HUES64 (cell line): Measurements from ENCODE around the gene UPP1. TPM values are rescaled to one million over a fixed set of nuclear protein-coding genes. Genes with fewer than 3 reads are reported as not detected.

Source experiments
- H3K27ac ChIP-seq: 2 replicates; pipeline ENCODE4 v1.7.0; 2013; ENCODE audit warnings: low read depth, low read length, inconsistent platforms
- H3K27me3 ChIP-seq: 2 replicates; pipeline ENCODE4 v1.6.1; 2013; ENCODE audit warnings: mild to moderate bottlenecking, low read length; ENCODE audit not compliant: insufficient read depth
- H3K36me3 ChIP-seq: 2 replicates; pipeline ENCODE4 v1.6.1; 2013; ENCODE audit warnings: mild to moderate bottlenecking, low read length; ENCODE audit not compliant: insufficient read depth
- H3K4me1 ChIP-seq: 2 replicates; pipeline ENCODE4 v1.6.1; 2013; ENCODE audit warnings: mild to moderate bottlenecking, low read length, moderate library complexity; ENCODE audit not compliant: insufficient read depth
- H3K4me3 ChIP-seq: 2 replicates; pipeline ENCODE4 v1.5.1; 2013; ENCODE audit warnings: mild to moderate bottlenecking, low read length, moderate library complexity
- H3K9ac ChIP-seq: 2 replicates; pipeline ENCODE4 v1.6.1; 2013; ENCODE audit warnings: mild to moderate bottlenecking, low read depth, low read length
- H3K9me3 ChIP-seq: 2 replicates; pipeline ENCODE4 v1.6.1; 2013; ENCODE audit warnings: low read depth, low read length; ENCODE audit not compliant: insufficient read depth
- WGBS: fragments of 150-250, 120-280 bp; methylation state at CpG from one replicate; pipeline ENCODE4 v1.1.7; 2013; ENCODE audit warnings: missing lambda C conversion rate; 5-methylcytosine and 5-hydroxymethylcytosine counted together
- polyA plus RNA-seq, 2 experiments: library from polyadenylated mRNA; stranded (reverse); fragments of 50-300 nt; gene quantifications; one replicate each; pipeline ENCODE4 v1.2.3, GENCODE V29; 2013

UPP1 gene
- 32.0 TPM for polyA plus RNA-seq (2013, experiment 1 of 2)
- 25.1 TPM for polyA plus RNA-seq (2013, experiment 2 of 2)

DNA sequence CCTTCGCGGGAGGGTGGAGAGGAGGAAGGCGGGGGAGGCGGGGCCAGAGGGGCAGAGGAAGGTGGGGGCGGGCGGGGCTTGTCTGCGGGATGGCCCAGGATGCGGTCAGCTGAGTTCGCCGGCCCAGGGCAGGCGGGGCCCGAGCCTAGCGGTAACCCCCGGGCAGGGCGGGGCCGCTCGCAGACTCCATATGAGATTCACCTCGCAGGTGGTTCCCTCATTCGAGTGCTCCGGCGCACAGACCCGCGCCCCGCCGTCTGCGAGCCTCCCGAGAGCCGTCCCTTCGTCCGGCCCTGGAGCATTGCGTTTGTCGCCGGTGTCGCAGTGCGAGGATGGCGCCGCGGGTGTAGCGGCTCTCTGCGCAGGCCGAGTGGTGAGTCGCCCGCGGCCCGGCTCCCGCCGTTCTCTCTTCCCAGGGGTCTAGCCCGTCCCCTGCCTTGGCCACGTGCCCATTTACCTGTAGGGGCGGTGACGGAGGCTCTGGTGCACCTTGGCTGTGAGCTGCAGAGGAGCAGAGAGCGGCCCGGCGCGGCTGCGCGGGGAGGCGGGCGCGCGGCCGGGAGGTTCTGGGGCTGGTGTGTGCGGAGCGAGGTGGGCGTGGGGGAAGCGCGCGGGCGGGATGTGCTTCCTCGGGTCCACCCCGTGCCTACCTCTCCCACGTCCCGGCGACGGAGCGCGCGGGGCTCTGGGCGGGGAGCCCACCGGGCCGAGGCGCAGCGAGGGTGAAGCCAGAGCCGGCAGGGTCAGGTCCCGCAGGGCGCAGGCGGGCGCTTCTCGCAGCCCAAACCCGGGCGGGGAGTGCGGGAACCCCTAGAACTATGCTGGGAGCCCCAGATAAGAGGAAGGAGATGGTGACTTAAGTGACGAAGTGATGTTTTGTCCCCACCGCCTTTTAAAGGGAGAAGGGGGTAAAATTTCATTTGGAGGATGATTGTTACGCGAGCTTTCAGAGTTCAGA lies at the start of gene UPP1:
TSS of gene UPP1 (plus strand) at position 220 of the 958 bp plus-strand sequence. CDS start 5,519 bp downstream, outside the sequence.
- Histone ChIP-seq H3K27ac (peak within 1 kb of the TSS; percentile 87), H3K4me1 (peaks cover 39% of the 10 kb centered on the region), H3K4me3 (peak within 1 kb of the TSS; percentile 81), H3K9ac (peak within 1 kb of the TSS; percentile 88), H3K9me3 (no peaks in the 10 kb centered on the region), H3K27me3 (no peaks in the 10 kb centered on the region), H3K36me3 (peaks cover 37% of the 10 kb centered on the region)
- under 1% methylated on average over 96 of the region's 96 CpGs for WGBS

DNA sequence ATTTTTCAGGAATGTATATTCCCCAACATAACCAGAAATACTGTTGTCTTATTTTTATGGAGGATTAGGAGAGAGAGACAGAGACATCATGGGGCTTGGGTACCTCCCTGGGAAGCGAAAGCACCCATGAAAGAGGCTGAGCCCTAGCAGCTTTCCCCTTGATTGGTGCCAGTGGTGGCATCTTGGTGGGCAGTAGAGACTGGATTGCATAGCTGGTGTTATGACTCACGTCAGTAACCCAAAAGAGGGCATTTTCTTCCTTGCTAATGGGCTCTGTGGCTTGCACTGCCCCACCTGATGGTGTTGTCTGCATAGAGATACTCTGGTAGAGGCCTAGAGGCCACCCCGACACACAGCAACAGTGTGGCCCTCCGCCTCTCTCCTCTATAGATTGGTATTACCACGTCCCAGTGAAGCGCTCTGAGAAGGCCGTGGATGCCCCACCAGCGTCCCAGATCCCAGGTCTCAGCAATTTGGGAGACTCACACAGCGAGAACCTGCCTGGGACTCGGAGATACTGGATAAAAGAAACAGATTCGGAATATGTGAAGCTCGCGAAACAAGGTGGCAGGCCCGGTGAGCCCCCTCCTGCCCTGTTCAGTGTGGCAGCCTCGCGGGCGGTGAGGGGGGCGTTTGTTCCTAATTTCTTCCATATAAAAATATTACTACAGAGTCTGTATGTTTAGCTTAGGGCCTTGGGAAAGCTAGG lies 48.0 kb upstream of the UPP1 start:
- H3K4me1 ChIP-seq, result peaks cover 54% of the 10 kb centered on the region
- H3K9me3 ChIP-seq, result no peaks in the 10 kb centered on the region
- H3K27ac ChIP-seq, result no peak overlapping the region
- no peak overlapping the region for H3K9ac ChIP-seq
- WGBS, result 89% methylated on average over 14 of the region's 18 CpGs
- H3K4me3 ChIP-seq, result no peak overlapping the region
- H3K27me3 ChIP-seq, result peaks cover 18% of the 10 kb centered on the region
- no peaks in the 10 kb centered on the region for H3K36me3 ChIP-seq

DNA sequence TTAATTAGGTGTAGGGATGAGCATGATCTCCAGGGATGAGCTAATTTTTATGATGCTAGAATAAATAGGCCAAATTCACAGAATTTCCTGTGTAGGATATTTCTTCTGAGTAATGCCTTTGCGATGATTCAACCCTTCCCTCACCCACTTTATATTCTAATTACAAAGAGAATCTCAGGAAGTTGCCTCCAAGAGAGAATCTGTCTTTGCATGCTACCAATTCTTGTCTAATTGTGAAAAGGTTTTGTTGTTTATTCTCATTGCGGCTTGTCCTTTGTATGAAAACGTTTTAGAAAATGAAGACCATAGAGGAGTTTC lies 47.5 kb upstream of the UPP1 start:
- 70% methylated on average over 3 of the region's 3 CpGs for WGBS
- Histone ChIP-seq H3K27ac (no peak overlapping the region), H3K36me3 (no peaks in the 10 kb centered on the region), H3K4me1 (peaks cover 52% of the 10 kb centered on the region), H3K9ac (no peak overlapping the region), H3K27me3 (peaks cover 12% of the 10 kb centered on the region), H3K4me3 (no peak overlapping the region), H3K9me3 (no peaks in the 10 kb centered on the region)

DNA sequence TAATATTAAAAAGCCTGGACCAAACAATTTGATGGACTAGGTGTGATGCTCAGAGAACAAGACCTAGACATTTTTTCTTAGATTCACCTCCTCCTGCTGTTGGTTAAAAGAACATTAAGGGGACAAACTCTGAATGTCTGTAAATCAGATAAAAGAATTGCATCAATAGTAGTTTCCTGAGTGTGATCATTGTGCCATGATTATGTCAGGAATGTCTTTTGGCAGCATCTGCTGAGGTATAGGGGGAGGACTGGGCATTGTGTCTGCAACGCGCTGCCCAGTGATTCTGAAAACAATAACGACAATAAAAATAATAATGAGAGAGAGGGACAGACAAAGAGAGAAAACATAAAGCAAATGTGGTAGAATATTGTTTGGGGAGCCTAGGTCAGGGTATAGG lies 46.8 kb upstream of the UPP1 start:
- Histone ChIP-seq H3K27me3 (peaks cover 6% of the 10 kb centered on the region), H3K27ac (no peak overlapping the region), H3K9me3 (no peaks in the 10 kb centered on the region), H3K9ac (no peak overlapping the region), H3K4me3 (no peak overlapping the region), H3K36me3 (no peaks in the 10 kb centered on the region), H3K4me1 (peaks cover 49% of the 10 kb centered on the region)
- WGBS, result 94% methylated on average over 3 of the region's 3 CpGs

DNA sequence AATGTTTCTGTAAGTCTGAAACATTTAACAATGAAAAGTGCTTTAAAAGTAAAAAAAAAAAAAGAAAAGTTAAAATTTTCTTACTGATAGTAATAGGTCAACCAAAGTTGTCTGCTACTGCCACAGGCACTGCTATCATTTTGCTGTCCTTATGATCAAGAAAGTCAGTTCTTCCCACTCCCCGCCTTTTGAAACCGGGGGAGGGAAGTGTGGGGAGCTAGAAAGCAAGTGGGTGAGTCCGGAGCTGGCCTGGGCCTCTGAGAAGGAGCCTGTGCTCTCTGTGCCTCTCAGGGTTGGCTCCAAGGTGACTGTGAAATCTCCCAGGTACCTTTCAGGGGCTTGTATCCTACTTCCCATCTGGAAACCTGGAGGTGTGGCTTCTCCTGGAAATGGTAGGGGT lies 46.4 kb upstream of the UPP1 start:
- Histone ChIP-seq H3K4me1 (peaks cover 49% of the 10 kb centered on the region), H3K36me3 (no peaks in the 10 kb centered on the region), H3K9ac (no peak overlapping the region), H3K9me3 (no peaks in the 10 kb centered on the region), H3K27ac (no peak overlapping the region), H3K4me3 (no peak overlapping the region), H3K27me3 (peaks cover 2% of the 10 kb centered on the region)
- WGBS, result 60% methylated on average over 3 of the region's 3 CpGs

DNA sequence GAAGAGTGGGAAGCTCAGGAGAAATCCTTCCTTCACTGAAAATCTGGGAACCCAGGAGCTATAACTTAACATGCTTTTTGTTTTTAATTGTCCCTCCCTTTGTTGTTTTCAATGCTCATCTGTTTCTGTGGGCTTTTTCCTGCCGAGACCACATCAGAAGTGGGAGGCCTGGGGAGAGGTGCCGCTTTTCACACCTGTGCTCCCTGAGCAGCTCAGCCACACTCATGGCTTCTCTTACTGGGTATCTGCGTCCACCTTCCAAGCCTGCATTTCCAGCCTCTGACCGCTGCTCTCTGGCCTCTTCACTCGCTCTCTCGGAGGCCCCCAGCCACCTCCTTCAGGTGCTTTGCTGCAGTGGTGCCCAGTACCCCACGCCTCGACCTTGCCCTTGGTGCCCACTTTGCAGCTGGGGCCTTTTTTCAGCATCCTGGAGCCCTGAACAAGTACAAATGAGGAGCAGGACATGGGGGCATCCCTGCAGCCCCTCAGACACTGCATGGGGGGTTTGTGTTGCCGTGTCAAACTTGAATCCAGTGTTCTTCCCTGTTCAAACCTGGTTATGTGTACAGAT lies 43.8 kb upstream of the UPP1 start:
- Histone ChIP-seq H3K9ac (no peak overlapping the region), H3K27me3 (no peaks in the 10 kb centered on the region), H3K27ac (no peak overlapping the region), H3K36me3 (no peaks in the 10 kb centered on the region), H3K4me3 (no peak overlapping the region), H3K4me1 (peaks cover 22% of the 10 kb centered on the region), H3K9me3 (no peaks in the 10 kb centered on the region)
- 82% methylated on average over 9 of the region's 9 CpGs for WGBS

DNA sequence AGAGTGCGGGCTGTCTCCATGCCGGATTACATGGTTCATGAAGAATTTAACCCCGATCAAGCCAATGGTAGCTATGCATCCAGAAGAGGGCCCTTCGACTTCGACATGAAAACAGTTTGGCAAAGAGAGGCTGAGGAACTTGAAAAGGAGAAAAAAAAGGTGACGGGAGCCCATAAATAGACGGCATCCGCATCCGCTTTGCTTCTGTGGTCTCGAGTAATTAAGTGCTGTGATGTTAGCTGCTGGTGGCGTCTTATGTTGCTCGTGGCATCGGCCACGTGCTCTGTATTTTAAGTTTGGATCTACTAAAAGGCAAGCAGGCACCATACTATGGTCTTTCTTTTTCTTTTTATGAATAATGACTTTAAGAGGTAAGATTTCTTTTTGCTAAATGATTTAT lies 42.6 kb upstream of the UPP1 start:
- Histone ChIP-seq H3K36me3 (no peaks in the 10 kb centered on the region), H3K27me3 (no peaks in the 10 kb centered on the region), H3K4me1 (peaks cover 11% of the 10 kb centered on the region), H3K27ac (no peak overlapping the region), H3K9ac (no peak overlapping the region), H3K4me3 (no peak overlapping the region), H3K9me3 (no peaks in the 10 kb centered on the region)
- WGBS, result 82% methylated on average over 14 of the region's 14 CpGs

DNA sequence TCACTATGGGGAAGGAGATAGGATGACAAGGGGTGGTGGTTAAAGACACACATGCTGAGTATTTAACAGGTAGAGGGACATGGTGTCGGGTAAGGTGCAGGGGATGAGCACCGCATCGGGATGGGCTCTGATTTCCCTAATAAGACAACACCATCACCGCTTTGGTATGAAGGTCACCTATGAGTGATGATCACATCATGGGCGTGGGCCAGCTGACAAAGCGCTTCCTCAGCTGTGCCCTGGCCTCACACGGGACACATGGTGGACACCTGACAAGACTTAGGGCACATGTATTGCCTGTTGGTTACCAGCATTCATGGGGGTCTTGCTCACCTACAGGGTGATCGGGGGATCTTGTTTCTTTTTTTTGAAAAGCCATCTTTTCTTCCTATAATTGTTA lies 41.0 kb upstream of the UPP1 start:
- WGBS, result 97% methylated on average over 8 of the region's 8 CpGs
- H3K9me3 ChIP-seq, result no peaks in the 10 kb centered on the region
- H3K4me1 ChIP-seq, result peaks cover 3% of the 10 kb centered on the region; the same call in 1 of the 2 replicates

DNA sequence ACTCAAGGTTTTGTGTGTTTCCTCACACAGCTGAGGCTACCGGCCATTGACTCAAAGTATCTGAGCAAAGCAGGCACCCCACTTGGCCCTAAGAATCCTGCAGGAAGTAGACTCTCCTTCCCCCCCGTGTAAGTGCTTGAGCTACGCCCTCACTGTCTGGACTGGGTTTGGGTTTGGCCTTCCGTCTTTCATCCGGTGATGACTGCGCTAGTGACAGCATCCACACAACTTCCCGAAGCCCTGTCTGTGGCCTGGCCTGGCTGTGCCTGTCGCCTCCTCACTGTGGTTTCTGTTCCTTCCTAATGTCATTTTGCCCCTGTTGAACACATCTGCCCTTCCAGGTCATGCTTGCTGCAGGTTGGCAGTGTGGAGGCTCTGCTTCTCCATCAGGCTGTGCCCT lies 39.2 kb upstream of the UPP1 start:
- Histone ChIP-seq H3K27me3 (no peaks in the 10 kb centered on the region), H3K36me3 (no peaks in the 10 kb centered on the region), H3K9ac (no peak overlapping the region), H3K4me3 (no peak overlapping the region), H3K27ac (no peak overlapping the region), H3K4me1 (peaks cover 3% of the 10 kb centered on the region; the same call in 1 of the 2 replicates), H3K9me3 (no peaks in the 10 kb centered on the region)
- 88% methylated on average over 8 of the region's 8 CpGs for WGBS

More for the DNA sequence above, 41.0 kb upstream of the UPP1 start:
- Histone ChIP-seq H3K27ac (no peak overlapping the region), H3K4me3 (no peak overlapping the region), H3K9ac (no peak overlapping the region), H3K36me3 (no peaks in the 10 kb centered on the region), H3K27me3 (no peaks in the 10 kb centered on the region)

DNA sequence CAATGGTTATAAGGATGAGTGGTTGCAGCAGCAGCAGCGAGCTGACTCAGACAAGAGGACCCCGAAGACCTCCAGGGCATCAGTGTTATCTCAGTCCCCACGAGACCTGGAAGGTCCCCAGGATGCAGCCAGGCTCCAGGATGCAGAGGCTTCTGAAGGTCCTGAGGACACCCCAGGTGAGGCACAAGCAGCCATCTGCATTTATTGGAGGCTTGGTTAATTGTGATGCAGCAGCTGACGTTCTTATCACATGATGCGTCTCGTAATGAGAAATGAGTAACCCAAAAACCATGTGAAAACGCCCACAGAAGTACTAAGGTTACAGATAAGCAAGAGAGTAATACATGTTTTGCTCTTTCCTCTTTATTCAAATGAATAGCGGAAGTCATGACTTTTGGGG lies 36.3 kb upstream of the UPP1 start:
- no peaks in the 10 kb centered on the region for H3K4me1 ChIP-seq
- H3K36me3 ChIP-seq, result no peaks in the 10 kb centered on the region
- H3K9ac ChIP-seq, result no peak overlapping the region
- H3K27me3 ChIP-seq, result no peaks in the 10 kb centered on the region
- WGBS, result 83% methylated on average over 8 of the region's 8 CpGs
- no peak overlapping the region for H3K4me3 ChIP-seq
- H3K9me3 ChIP-seq, result peaks cover 8% of the 10 kb centered on the region; the same call in 1 of the 2 replicates
- no peak overlapping the region for H3K27ac ChIP-seq

DNA sequence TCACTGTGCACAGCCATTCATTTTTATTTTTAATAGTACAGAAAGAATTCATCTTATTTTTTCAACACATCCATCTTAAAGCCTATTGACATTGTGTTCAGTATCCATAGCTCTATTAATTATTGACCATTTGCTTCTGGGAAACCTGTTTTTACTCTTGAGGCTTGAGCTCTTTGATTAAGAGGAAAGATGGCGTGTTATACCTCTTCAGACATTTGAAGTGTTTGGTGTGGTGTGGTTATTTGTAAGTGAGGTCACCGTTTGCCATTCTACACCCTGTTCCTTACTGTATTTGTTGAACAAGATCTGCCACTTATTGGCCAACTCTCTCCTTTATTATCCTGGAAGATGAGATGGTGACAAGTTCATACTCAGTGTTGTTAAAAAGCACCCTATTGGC lies 35.3 kb upstream of the UPP1 start:
- Histone ChIP-seq H3K9me3 (peaks cover 9% of the 10 kb centered on the region; the same call in 1 of the 2 replicates), H3K27ac (no peak overlapping the region), H3K4me1 (no peaks in the 10 kb centered on the region), H3K36me3 (no peaks in the 10 kb centered on the region), H3K27me3 (no peaks in the 10 kb centered on the region), H3K9ac (no peak overlapping the region), H3K4me3 (no peak overlapping the region)
- 73% methylated on average over 1 of the region's 2 CpGs for WGBS
